ENCODE results near the gene RFX6. TPM values are rescaled to one million over a fixed set of nuclear protein-coding genes. Genes with fewer than 3 reads are reported as not detected.

RFX6 gene
- total and polyA plus RNA-seq, 7 donors = 0.16 to 1.8 (median 0.46) TPM; not detected in 4

DNA sequence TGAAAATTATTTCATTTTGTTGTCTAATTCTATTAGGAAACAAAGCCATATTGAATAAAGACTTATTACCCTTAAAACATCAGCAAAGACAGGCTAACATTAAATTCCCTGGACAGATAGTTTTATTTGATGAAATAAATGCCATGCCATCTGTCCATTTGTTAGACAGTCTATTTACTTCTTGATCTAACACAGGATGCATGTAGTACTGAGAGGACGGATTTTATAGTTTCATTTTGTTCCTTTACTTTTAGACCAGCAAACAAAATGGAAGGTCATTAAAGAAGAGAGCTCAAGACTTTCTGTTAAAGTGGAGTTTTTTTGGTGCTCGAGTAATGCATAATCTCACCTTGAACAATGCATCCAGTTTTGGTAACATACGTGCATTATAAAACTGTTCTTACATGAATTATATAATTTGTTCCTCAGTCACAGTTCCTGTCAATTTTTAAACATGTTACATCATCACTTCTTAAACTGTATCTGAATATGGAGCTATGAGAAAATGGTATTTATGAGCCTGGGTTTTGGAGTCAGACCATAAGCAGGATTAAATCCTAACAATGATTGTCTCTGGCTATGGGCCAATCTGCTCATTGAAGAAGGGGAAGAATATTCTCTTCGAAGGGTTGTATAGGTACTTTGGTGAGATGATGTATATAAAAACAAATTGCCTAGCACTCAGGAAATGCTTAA is 46.0 kb downstream of the RFX6 start:
- Histone ChIP-seq H3K4me3 (no peak overlapping the region), H3K9me3 (no peaks in the 10 kb centered on the region), H3K27me3 (no peaks in the 10 kb centered on the region), H3K36me3 (no peaks in the 10 kb centered on the region), H3K27ac (no peak overlapping the region), H3K4me1 (no peaks in the 10 kb centered on the region)
- WGBS, 2 donors = 34 to 61% methylated on average over 4 of the region's 4 CpGs
- TF ChIP-seq, protein P1, sequence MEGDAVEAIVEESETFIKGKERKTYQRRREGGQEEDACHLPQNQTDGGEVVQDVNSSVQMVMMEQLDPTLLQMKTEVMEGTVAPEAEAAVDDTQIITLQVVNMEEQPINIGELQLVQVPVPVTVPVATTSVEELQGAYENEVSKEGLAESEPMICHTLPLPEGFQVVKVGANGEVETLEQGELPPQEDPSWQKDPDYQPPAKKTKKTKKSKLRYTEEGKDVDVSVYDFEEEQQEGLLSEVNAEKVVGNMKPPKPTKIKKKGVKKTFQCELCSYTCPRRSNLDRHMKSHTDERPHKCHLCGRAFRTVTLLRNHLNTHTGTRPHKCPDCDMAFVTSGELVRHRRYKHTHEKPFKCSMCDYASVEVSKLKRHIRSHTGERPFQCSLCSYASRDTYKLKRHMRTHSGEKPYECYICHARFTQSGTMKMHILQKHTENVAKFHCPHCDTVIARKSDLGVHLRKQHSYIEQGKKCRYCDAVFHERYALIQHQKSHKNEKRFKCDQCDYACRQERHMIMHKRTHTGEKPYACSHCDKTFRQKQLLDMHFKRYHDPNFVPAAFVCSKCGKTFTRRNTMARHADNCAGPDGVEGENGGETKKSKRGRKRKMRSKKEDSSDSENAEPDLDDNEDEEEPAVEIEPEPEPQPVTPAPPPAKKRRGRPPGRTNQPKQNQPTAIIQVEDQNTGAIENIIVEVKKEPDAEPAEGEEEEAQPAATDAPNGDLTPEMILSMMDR (IDR thresholded peaks at IDR 0.05) = no peak
- no peak for TF ChIP-seq POLR2AphosphoS5 (IDR thresholded peaks at IDR 0.05)
- TF ChIP-seq POLR2A (IDR thresholded peaks at IDR 0.05) = no peak
- no peak for TF ChIP-seq EP300 (IDR thresholded peaks at IDR 0.05)
- DNase-seq = no peak
- intact Hi-C loops (cut with DNase I) = no loop called here

DNA sequence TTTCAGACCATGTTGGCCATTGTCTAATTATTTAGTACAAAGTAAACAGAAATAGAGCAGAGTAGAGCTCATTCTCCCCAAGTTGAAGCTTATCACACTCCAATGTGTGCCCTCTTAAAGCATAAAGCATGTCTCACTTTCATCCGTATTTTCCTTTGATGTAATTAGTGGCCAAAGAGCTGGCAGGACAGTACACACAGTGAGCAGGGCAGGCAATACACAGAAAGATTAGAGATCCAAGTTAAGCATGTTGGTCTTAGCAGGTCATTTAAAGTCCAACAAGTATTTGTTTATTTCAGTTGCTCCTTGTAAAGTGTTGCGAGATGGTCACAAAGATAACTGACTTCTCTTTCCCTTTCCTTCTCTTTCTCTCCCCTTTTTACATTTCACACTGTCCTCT is 47.2 kb downstream of the RFX6 start:
- WGBS, 2 donors = 26 to 49% methylated on average over 2 of the region's 2 CpGs
- intact Hi-C loops (cut with DNase I) = no loop called here

DNA sequence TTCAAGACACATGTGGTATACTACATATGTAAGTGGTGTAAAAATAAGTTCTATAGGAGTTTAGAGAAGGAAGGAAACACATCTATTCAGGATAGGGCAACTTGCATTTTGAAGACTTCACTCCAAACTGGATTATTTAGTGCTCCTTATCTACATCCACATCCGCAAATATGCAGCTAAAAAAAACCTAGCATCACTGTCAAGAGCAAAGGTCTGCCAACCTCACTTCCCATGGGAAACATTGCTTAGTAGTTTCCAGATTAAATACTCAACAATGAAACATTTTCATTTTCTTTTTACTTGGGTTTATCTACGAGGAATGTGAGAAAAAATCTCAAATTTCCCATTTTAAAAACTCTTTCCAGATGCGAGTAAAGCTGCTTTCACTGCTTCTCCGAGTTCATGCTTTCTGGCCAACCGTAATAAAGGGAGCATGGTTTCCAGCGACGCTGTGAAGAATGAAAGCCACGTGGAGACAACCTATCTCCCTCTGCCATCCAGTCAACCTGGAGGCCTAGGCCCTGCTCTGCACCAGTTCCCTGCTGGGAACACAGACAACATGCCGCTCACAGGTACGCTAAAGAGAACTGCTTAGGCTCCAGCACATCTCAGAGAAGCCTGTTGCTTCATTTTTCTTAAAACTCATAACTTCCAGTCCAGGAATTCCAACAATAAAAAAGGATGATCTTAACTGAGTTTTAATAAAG is 48.2 kb downstream of the RFX6 start:
- WGBS, 2 donors = 78 to 89% methylated on average over 10 of the region's 10 CpGs
- H3K4me3 ChIP-seq = no peak overlapping the region

More for the DNA sequence above, 47.2 kb downstream of the RFX6 start:
- Histone ChIP-seq H3K27ac (no peak overlapping the region), H3K4me1 (no peaks in the 10 kb centered on the region), H3K9me3 (no peaks in the 10 kb centered on the region), H3K36me3 (no peaks in the 10 kb centered on the region), H3K27me3 (no peaks in the 10 kb centered on the region), H3K4me3 (no peak overlapping the region)
- no peak for DNase-seq
- no peak for TF ChIP-seq POLR2AphosphoS5 (IDR thresholded peaks at IDR 0.05)
- TF ChIP-seq EP300 (IDR thresholded peaks at IDR 0.05) = no peak
- TF ChIP-seq POLR2A (IDR thresholded peaks at IDR 0.05) = no peak
- TF ChIP-seq, protein P1 (IDR thresholded peaks at IDR 0.05) = no peak

DNA sequence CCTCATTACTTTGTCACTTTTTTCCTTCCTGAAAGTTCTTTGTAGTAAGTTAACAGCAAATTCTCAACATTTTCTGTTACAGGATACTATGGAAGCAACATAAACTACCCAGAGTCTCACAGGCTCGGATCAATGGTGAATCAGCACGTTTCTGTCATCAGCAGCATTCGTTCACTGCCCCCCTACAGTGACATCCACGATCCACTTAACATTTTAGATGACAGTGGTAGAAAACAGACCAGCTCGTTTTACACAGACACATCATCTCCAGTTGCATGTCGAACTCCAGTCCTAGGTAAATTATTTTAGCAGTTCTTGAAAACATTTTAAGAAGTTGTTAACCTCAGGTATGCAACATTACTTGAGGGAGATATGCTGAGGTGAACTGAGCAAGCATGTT is 51.6 kb downstream of the RFX6 start:
- intact Hi-C loops (cut with DNase I) = no loop called here
- 66 to 77% methylated on average over 6 of the region's 6 CpGs for WGBS, 2 donors

More for the DNA sequence above, 48.2 kb downstream of the RFX6 start:
- H3K9me3 ChIP-seq = no peaks in the 10 kb centered on the region
- H3K4me1 ChIP-seq = no peaks in the 10 kb centered on the region
- intact Hi-C loops (cut with DNase I) = no loop called here
- H3K27me3 ChIP-seq = no peaks in the 10 kb centered on the region
- no peak for TF ChIP-seq EP300 (IDR thresholded peaks at IDR 0.05)
- no peak for TF ChIP-seq POLR2A (IDR thresholded peaks at IDR 0.05)
- TF ChIP-seq, protein P1 (IDR thresholded peaks at IDR 0.05) = no peak
- TF ChIP-seq POLR2AphosphoS5 (IDR thresholded peaks at IDR 0.05) = no peak
- no peaks in the 10 kb centered on the region for H3K36me3 ChIP-seq
- DNase-seq = no peak
- H3K27ac ChIP-seq = no peak overlapping the region

More for the DNA sequence above, 51.6 kb downstream of the RFX6 start:
- no peak overlapping the region for H3K4me3 ChIP-seq
- no peak for TF ChIP-seq POLR2AphosphoS5 (IDR thresholded peaks at IDR 0.05)
- no peak for TF ChIP-seq POLR2A (IDR thresholded peaks at IDR 0.05)
- TF ChIP-seq, protein P1 (IDR thresholded peaks at IDR 0.05) = no peak
- TF ChIP-seq EP300 (IDR thresholded peaks at IDR 0.05) = no peak
- H3K9me3 ChIP-seq = no peaks in the 10 kb centered on the region
- no peaks in the 10 kb centered on the region for H3K27me3 ChIP-seq
- no peak overlapping the region for H3K27ac ChIP-seq
- no peaks in the 10 kb centered on the region for H3K4me1 ChIP-seq
- H3K36me3 ChIP-seq = no peaks in the 10 kb centered on the region
- DNase-seq = no peak
